GM18951 (cell line): ENCODE measurements around the gene PCBD1.

Source experiments
- POLR2A ChIP-seq: IDR thresholded peaks from 4 replicates; pipeline ENCODE4 v1.6.1; 2011; ENCODE audit warnings: mild to moderate bottlenecking; ENCODE audit not compliant: insufficient read length, insufficient read depth; ENCODE audit errors: extremely low read depth
- in situ Hi-C: fragments of 300-500 bp; cut with MboI; formaldehyde crosslinking; loops from one replicate; pipeline ENCODE4 v1.12.0; 2022; ENCODE audit warnings: low sequenced_read_pairs, mixed read lengths, inconsistent platforms; ENCODE audit not compliant: unreplicated experiment

PCBD1 gene

DNA sequence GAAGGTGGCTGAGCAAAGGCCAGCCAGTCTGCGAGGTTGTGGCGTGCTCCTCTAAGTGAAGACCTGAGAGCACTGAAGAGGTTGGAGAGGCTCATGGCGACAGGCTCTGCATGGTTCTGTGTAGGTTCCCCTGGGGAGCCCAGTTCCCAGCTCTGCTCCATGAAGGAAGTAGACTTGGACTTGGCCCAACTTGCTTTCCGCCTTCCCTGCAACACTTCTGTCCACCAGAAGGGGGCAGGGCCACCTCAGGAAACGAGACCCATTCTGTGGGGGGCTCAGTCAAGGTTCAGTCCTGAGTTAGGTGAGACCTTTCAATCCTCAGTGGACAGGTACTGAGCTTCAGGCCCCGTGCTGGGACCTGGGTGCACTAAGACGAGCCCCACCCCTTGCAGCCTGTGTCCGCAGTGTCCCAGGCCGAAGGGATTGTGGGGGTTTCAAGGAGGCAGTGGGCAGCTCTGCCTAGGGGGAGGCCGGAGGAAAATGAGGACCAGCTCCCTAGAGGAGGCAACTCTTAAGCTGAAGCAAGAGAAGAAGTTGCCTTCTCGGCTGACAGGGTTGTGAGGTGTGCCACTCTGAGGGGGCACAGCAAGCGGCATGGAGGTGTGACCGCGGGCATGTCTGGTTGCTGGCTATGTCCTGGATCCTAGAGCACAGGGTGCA is 15.0 kb upstream of the PCBD1 start:
- no peak for TF ChIP-seq POLR2A
- in situ Hi-C loops = no loop called here

DNA sequence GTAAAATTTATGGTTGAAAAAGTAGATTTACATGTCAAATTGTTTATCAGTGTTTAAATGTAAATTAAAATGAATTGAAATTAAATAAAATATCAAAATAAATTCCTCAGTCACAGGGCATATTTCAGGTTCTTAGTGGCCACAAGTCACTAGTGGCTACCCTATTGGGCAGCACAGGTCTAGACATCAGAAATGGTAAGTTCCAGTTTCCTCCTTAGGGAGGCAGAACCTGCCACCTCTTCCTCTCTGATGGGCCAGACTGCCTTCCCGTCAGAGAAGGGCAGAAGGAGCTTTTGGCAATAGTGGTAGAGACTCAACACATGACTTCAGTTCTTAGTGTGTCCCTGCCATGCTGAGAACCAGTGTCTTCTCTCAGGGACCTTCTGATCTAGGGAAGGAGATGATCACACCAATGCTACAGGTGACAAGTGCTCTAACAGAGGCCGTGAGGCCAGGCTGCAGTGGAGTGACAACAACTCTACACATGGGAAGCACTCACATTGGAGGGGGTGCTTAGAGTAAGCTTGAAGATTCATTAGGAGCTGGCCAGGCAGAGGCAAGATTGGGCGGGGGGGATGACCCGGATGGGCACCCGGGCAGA is 14.4 kb upstream of the PCBD1 start:
- no peak for TF ChIP-seq POLR2A
- in situ Hi-C loops = no loop called here

DNA sequence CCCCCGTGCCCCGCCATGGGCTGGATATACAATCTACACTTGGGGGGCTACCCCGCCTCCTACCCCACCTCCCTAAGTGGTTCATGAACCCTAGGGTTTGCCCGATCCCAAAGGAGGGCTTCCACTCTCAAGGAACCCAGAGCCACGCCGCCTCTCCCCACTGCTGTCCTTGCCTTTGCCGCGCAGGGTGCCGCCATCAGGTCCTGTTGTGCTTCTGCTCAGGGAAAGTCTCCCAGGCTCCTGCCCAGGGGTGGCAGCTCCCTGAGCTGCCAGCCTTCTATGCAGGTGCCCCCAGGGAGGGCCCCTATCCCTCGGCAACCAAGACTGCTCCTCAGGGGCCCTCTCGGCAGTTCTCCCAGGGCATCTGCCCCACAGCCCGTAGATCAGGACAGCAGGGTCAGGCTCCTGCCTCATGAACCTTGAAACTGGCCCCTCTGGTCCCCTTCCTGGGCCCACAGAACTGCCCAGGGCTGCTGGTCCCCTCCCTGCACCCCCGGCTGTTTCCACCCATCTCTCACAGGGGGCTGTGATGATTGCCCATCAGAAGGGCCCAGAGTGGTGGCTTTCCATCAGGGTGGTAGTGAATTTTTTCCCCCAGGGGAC is 13.0 kb upstream of the PCBD1 start:
- in situ Hi-C loops = no loop called here
- no peak for TF ChIP-seq POLR2A

DNA sequence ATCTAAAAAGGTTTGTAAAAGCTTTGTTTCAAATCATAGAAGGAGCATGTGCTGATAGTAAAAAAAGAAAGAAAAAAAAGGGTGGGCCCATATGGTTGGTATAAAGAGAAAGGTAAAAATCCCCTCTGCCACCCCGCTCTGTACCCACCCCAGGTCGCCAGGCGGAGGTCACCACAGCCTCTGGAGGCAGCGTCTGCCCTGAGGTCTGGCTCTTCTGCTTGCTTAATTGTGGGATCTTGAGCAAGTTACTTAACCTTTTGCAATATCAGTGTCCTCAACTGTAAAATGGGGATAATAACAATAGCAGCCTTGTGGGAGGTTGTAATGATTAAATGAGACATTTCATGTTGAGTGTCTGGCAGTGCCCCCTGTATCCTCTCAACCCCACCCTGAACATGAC is 10.7 kb upstream of the PCBD1 start:
- TF ChIP-seq POLR2A = no peak
- in situ Hi-C loops = no loop called here

DNA sequence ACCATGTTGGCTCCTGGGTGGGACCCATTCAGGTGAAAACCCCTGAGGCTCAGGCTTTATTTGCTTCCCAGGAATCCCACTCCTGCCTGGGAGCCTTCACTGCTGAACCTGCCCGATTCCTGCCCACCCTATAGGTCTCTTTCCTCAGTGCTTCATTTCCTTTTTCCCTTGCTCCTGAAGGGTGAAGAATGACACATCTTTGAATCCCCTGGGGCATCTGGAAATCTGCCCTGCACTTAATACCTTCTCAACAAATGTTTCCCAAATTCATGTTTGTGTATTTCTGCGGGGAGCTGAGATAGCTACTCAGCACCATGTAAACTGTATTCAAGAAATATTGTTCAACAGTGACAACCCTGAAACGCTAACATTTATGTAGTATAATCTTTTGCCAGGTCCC is 10.3 kb upstream of the PCBD1 start:
- TF ChIP-seq POLR2A = no peak
- in situ Hi-C loops = no loop called here

DNA sequence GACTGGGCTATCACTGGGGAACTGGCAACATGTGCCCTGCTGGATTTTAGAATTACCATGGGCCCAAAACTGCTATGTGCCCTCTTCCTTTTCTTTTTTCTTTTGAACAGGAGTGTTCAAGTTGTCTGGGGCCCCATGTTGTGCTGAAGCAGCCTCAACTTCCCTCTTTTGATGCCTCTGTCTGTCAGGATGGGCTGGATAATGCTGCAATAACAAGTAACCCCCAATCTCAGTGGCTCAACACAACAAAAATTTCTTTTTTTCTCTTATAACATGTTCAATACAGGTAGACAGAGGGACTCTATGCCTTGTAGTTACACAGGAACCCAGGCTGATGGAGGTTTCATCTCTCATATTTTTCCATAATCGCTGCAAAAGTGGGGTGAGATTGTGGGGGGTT is 8.2 kb upstream of the PCBD1 start:
- no peak for TF ChIP-seq POLR2A
- in situ Hi-C loops = no loop called here

DNA sequence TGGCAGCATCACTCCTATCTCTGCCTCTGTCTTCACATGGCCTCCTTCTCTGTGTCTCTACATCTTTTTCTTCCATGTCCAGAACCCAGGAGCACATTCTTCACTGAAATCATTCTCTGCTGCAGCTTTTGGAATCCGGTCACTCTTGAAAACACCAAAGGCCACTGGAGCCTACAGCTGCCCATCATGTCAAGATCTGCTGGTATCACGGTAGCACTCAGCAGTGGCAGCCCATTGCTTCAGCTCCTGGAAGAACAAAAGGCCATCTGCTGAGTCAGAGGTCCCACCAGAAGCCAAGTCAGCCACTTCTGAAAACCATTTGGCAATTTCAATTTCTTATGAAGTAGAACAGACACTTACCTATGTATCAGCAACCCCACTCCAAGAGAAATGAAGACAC is 6.1 kb upstream of the PCBD1 start:
- in situ Hi-C loops = no loop called here
- TF ChIP-seq POLR2A = no peak

DNA sequence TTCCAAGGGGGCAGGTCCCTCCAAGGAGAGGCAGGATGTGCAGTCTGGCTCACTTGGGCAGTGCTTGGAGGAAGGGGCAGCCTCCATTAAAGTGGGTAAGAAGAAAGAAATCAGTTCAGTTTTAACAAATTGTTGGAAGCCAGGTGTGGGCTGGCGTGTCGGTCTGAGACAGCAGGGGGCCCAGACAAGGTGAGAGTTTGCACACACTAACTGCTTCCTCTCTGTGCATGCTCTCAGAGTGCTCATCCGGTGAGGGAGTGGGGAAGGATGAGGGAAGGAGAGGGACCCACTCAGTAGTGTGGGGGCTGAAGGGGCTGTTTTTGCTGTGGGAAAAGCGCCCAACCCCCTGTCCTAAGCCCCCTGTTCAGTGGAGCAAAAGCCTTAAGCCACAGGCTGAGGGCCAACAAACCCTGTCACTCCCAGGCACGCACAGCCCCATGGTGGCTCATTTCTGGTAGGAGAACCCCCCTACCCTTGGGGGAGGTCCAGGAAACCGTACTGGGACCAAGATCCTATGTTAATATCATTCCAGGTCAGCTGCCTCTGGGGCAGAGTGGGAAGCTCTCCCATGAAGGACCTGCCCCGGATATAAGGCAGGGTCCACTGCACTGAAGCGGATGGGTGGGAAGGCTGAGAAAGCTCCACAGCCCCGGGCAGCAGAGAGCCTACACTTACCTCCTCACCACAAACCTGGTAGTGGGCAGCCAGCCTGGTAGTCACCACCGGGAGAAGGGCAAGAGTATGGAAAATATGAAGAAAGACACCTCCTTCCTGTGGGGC is 5.1 kb upstream of the PCBD1 start:
- in situ Hi-C loops = no loop called here
- no peak for TF ChIP-seq POLR2A

DNA sequence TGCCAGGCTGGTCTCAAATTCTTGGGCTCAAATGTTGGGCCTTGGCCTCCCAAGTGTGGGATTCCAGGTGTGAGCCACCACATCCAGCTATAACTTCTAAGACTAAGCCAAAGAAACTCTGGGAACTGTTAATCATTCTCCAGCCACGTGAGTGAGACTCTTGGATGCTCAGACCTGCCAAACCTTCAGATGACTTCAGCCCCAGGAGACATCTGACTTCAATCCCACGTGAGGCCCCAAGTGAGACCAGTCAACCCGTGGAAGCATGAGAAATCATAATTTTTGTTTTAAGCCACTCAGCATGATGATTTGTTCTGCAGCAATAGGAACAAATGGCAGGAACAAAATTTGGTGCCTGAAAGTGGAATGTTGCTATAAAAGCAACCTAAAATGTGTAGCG is 4.3 kb upstream of the PCBD1 start:
- TF ChIP-seq POLR2A = no peak
- in situ Hi-C loops = no loop called here

DNA sequence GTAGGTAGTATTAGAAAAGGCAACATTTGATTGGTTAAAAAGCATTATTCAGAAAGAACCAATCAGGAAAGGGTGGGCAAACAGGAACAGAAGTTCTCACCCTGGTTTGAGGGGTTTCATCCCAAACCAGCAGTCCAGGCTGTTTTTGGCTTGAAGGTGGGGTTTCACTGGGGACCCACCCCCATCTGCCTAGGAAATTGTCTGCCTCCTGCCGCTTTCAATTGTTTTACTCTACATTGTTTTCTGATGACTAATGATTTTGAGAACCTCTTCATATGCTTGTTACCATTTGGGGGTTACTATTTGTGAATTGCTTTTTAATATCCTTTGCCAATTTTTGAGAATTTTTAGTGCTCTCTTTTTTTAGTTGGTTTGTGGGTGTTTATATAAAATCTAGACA is 3.3 kb upstream of the PCBD1 start:
- in situ Hi-C loops = no loop called here
- no peak for TF ChIP-seq POLR2A

DNA sequence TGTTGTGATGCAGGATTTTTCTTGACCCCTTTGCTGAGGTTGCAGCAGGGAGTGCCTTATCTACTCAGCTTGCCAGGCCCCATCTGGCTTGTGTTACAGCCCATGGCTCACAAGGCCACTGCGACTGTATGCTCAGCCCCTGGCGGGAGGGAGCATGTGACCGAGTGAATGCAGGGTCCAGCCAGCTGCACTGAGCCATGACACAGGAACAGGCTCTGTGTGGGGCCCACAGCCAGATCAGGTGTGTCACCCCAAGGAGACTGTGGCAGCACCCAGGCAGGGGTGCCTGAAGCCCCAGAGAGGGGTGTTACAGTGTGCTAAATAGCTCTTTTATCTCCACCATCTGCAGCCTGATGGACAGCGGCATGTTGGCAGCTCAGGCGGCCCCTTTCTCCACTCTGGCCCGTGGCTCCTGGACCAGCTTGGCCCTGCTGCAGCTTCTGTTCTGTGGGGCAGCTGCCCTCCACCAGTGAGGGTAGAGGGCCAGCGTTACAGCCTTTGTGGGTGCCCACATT is 2.6 kb upstream of the PCBD1 start:
- TF ChIP-seq POLR2A = no peak
- in situ Hi-C loops = no loop called here

DNA sequence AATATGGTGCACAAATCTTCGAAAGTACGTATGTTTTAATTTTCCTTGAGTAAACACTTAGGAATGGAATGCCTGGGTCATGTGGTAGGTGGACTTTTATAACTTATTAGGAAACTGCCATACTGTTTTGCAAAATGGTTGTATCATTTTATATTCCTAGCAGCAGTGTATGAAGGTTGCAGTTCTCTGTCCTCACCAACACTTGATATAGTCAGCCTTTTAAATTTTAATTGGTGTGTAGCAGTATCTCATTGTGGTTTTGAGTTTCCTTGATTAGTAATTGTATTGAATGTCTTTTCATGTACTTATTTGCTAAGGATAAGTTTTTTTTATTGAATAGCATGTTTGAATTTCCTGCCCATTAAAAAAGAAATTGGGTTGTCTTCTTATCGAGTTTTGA is 926 bp upstream of the PCBD1 start:
- TF ChIP-seq POLR2A = no peak
- in situ Hi-C loops = no loop called here

DNA sequence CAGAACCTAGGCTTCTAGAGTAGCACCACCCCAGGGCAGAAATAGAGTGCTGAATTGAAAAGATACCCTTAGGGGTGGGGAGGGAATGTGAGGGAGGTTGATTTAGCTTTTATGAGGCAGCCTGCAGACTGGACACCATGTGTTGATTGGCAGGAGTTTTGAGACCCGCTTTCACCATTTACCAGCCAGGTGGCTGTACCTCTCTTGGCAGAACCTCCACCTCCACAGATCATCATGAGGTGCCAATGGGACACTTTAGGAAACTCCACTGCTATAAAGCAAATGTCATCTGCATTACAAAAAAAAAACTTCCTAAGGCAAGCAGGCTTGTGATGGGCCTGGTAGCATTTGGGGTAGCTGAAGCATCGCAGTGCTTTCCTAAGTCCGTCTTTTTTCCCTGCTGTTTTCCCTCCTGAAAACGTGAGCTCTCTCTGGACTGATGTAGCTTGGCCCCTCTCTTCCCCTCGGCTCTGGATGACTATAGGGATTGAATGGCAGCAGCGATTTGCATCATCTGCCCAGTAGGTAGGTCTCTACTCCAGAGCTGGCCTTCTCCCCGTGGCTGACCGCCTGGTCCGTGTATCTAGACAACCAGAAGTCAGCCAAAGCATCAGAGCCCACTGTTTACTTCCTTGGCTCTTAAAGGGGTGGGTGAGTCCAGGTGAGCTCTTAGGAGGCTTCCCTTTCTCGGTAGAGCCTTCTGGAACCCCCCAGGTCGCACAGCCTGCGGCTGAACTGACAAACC is 1.3 kb downstream of the PCBD1 start:
- no peak for TF ChIP-seq POLR2A

More for the DNA sequence above, 1.3 kb downstream of the PCBD1 start:
- in situ Hi-C loops = no loop called here
